GM13976 (cell line): Measurements from ENCODE around the gene SGSM1.

ENCODE experiments used
- DNase-seq: peaks from one replicate; pipeline ENCODE4 v3.0.0; 2012; ENCODE audit warnings: low spot score
- CTCF ChIP-seq: IDR thresholded peaks from 2 replicates; pipeline ENCODE4 v1.5.1; 2012; ENCODE audit warnings: borderline replicate concordance, mild to moderate bottlenecking; ENCODE audit not compliant: insufficient read depth; ENCODE audit errors: extremely low read depth, missing control alignments, control extremely low read depth
- in situ Hi-C: fragments of 300-500 bp; cut with MboI; formaldehyde crosslinking; loops from one replicate; pipeline ENCODE4 v1.12.0; 2022; ENCODE audit warnings: low sequenced_read_pairs, mixed read lengths, inconsistent platforms; ENCODE audit not compliant: unreplicated experiment

The SGSM1 gene

DNA sequence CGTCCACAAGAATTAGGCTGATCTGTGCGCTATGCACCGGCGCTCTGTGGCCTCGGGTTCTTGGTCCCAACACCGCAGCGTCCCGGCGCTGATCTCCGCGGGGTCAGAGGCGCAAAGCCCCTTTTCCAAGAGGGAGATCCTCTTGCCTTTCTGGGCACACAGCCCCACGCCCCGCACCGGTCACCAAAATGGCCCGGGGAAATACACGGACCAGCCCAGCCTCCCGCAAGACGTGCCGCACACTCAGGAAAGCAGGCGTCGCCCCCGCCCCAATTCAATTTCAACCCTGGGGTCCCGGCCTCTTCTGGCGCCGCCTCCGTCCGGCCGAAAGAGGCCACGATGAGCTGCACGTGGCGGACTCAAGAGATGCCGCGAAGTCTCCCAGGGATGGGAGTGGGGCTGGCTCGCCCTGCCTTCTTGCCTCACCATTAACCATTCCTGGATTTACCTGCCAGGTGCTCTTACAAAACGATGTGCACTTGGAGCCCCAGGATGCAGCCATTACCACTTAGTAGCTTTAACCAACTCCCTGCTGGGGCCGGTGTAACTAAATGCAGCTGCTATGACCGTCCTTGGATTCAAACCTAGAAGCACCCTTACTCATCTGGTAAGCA is 42.0 kb upstream of the SGSM1 start:
- in situ Hi-C loops, result no loop called here
- no peak for DNase-seq
- no peak for TF ChIP-seq CTCF

- in situ Hi-C loops, result no loop called here
- TF ChIP-seq CTCF, result no peak
- no peak for DNase-seq
These were observed 40.8 kb upstream of the SGSM1 start for GRCh38 chr22:24765166-24765565.

- DNase-seq, result peak; percentile 63
- TF ChIP-seq CTCF, result peak; percentile 68
- in situ Hi-C loops, result no loop called here
These were observed 37.3 kb upstream of the SGSM1 start for GRCh38 chr22:24768537-24769374.

DNA sequence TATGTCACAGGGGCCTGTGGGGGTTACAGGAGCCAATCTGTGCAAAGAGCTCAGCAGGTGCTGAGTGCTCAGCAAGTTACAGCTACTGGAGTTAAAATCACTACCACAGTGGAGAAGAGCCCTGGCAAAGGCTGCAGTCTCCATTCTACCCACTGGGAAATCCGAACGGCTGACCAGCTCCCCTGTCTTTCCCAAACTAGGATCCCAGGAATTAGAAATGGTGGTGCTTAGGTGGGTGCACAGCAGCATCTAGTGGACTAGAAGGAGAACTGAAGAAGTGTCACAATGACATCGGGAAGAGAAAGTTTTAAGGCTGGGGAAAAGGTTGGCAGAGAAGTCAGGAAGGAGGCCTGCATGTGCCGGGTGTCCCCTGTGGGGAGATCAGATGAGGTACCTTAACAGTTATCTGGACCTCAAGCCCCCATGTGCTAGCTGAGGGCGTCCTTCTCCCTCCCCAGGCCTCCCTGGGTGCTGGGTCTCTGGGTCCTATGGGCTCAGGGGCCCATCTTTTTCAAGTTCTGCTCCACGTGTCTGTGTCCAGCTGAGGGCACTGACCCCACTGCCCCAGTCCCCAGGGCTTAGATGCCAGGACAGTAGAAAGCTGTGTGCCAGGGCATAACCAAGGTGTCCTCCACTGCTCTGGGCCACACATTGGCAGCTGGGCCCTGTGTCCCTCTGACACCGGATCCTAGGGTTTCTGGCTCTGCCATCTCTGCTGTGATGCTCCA is 33.4 kb upstream of the SGSM1 start:
- no peak for DNase-seq
- in situ Hi-C loops, result no loop called here
- no peak for TF ChIP-seq CTCF

- in situ Hi-C loops, result no loop called here
- no peak for DNase-seq
These were observed 30.1 kb upstream of the SGSM1 start for GRCh38 chr22:24775769-24776492.

More at GRCh38 chr22:24775769-24776492, 30.1 kb upstream of the SGSM1 start:
- no peak for TF ChIP-seq CTCF
